GM18526 (cell line): ENCODE measurements around the gene PGAM2.

Experiments
- POLR2A ChIP-seq: IDR thresholded peaks from 3 replicates; pipeline ENCODE4 v1.6.1; 2011; ENCODE audit not compliant: insufficient read length; ENCODE audit errors: extremely low read depth

PGAM2 gene

GRCh38 chr7:44065431-44066110, at the start of gene PGAM2:
Gene PGAM2, minus strand, starts transcription at chr7:44065567. Its CDS starts 38 bp downstream, at chr7:44065529.
- TF ChIP-seq POLR2A: no peak

- TF ChIP-seq POLR2A: no peak
Observed at GRCh38 chr7:44114586-44115310, 49.4 kb upstream of the PGAM2 start.

GRCh38 chr7:44113764-44114354, 48.5 kb upstream of the PGAM2 start:
- TF ChIP-seq POLR2A: no peak

- no peak for TF ChIP-seq POLR2A
Observed at GRCh38 chr7:44112997-44113763, 47.8 kb upstream of the PGAM2 start.

GRCh38 chr7:44112231-44112996, 47.0 kb upstream of the PGAM2 start:
- no peak for TF ChIP-seq POLR2A

GRCh38 chr7:44111761-44112160, 46.4 kb upstream of the PGAM2 start:
- TF ChIP-seq POLR2A: no peak

- no peak for TF ChIP-seq POLR2A
Observed at GRCh38 chr7:44110719-44111635, 45.6 kb upstream of the PGAM2 start.

- no peak for TF ChIP-seq POLR2A
Observed at GRCh38 chr7:44109991-44110390, 44.6 kb upstream of the PGAM2 start.

GRCh38 chr7:44108768-44109750, 43.7 kb upstream of the PGAM2 start:
- no peak for TF ChIP-seq POLR2A

- TF ChIP-seq POLR2A: no peak
Observed at GRCh38 chr7:44107961-44108767, 42.8 kb upstream of the PGAM2 start.

GRCh38 chr7:44107116-44107960, 42.0 kb upstream of the PGAM2 start:
- no peak for TF ChIP-seq POLR2A
